SK-N-SH (cell line): ENCODE results near the gene SIM2. TPM values are rescaled to one million over a fixed set of nuclear protein-coding genes. Genes with fewer than 3 reads are reported as not detected.

Experiments
- CTCF ChIA-PET: fragments of 300-600, 350-600 bp; formaldehyde crosslinking; extraction: SDS; loops from one replicate; lab custom pipeline; 2021; lab: Yijun Ruan, JAX
- POLR2A ChIA-PET: fragments of 350-600 bp; sonication (Branson Sonifier 250); formaldehyde crosslinking; extraction: SDS; loops from one replicate; lab custom pipeline; 2020; ENCODE audit warnings: antibody characterized with exemption, inconsistent platforms; lab: Yijun Ruan, JAX
- DNase-seq: peaks from one replicate; pipeline ENCODE4 v3.0.0; 2012
- H2AFZ ChIP-seq: fragments of 200-600 bp; sonication (generic); 2 replicates; pipeline ENCODE4 v1.8.1; 2016; ENCODE audit warnings: antibody characterized with exemption, mild to moderate bottlenecking, low read depth
- H3F3A ChIP-seq: fragments of 200-600 bp; sonication (generic); replicated peaks from 2 replicates; pipeline ENCODE3; 2016; ENCODE audit warnings: antibody characterized with exemption, mild to moderate bottlenecking; ENCODE audit not compliant: insufficient read depth
- H3K27ac ChIP-seq, 2 experiments: fragments of 200-500 bp in 1 of 2; fragments of 200-600 bp in 1 of 2; sonication (Bioruptor generic) in 1 of 2; sonication (generic), shearing (Covaris generic) in 1 of 2; 2 replicates each; pipeline versions ENCODE4 v1.5.1 to v1.6.1; 2014 to 2016; ENCODE audit warnings: low read depth in 2 of 2, inconsistent platforms in 1 of 2, low read length in 1 of 2, mild to moderate bottlenecking in 1 of 2, mixed read lengths in 1 of 2
- H3K27me3 ChIP-seq: fragments of 200-600 bp; sonication (generic), shearing (Covaris generic); 2 replicates; pipeline ENCODE4 v1.6.1; 2016; ENCODE audit warnings: mixed run types; ENCODE audit not compliant: insufficient read depth
- H3K36me3 ChIP-seq, 2 experiments: fragments of 200-500 bp in 1 of 2; fragments of 200-600 bp in 1 of 2; sonication (Bioruptor generic) in 1 of 2; sonication (generic) in 1 of 2; replicated peaks in 1 of 2; 2 replicates each; pipeline versions ENCODE3 to v1.5.1; 2014 to 2016; ENCODE audit warnings: low read length in 1 of 2, mild to moderate bottlenecking in 1 of 2; ENCODE audit not compliant: insufficient read depth in 2 of 2, control insufficient read depth in 1 of 2
- H3K4me1 ChIP-seq, 2 experiments: fragments of 200-500 bp in 1 of 2; fragments of 200-600 bp in 1 of 2; sonication (Bioruptor generic) in 1 of 2; sonication (generic), shearing (Covaris generic) in 1 of 2; 2 replicates each; pipeline versions ENCODE4 v1.5.1 to v1.6.1; 2014 to 2016; ENCODE audit warnings: low read depth in 1 of 2, low read length in 1 of 2, mixed run types in 1 of 2; ENCODE audit not compliant: insufficient read depth in 2 of 2, control insufficient read depth in 1 of 2
- H3K4me2 ChIP-seq: fragments of 200-600 bp; sonication (generic), shearing (Covaris generic); 2 replicates; pipeline ENCODE4 v1.6.1; 2017; ENCODE audit warnings: mixed run types
- H3K4me3 ChIP-seq, 2 experiments: fragments of 200-500 bp in 1 of 2; fragments of 200-600 bp in 1 of 2; sonication (Bioruptor generic) in 1 of 2; sonication (generic), shearing (Covaris generic) in 1 of 2; 2 replicates each; pipeline versions ENCODE4 v1.5.1 to v1.8.1; 2014 to 2016; ENCODE audit warnings: low read depth in 2 of 2, inconsistent platforms in 1 of 2, low read length in 1 of 2, mild to moderate bottlenecking in 1 of 2, mixed read lengths in 1 of 2, moderate library complexity in 1 of 2
- H3K79me2 ChIP-seq: fragments of 200-600 bp; sonication (generic); 2 replicates; pipeline ENCODE4 v1.8.1; 2017; ENCODE audit warnings: mild to moderate bottlenecking; ENCODE audit not compliant: insufficient read depth
- H3K9ac ChIP-seq: fragments of 200-600 bp; sonication (generic); 2 replicates; pipeline ENCODE4 v1.6.1; 2017; ENCODE audit warnings: mixed run types
- H3K9me2 ChIP-seq: fragments of 200-600 bp; sonication (generic); 2 replicates; pipeline ENCODE4 v1.6.1; 2017; ENCODE audit warnings: mixed run types
- H3K9me3 ChIP-seq: fragments of 200-600 bp; sonication (generic); 2 replicates; pipeline ENCODE4 v1.6.1; 2017; ENCODE audit warnings: mixed run types, mild to moderate bottlenecking, moderate library complexity
- H4K20me1 ChIP-seq: fragments of 200-600 bp; sonication (generic); 2 replicates; pipeline ENCODE4 v1.6.1; 2017; ENCODE audit warnings: mild to moderate bottlenecking, mixed run types; ENCODE audit not compliant: insufficient read depth
- CHD2 ChIP-seq: fragments of 150-350 bp; IDR thresholded peaks from 2 replicates; pipeline ENCODE4 v1.6.1; 2018; ENCODE audit warnings: low read length; ENCODE audit not compliant: partially characterized antibody
- CTCF ChIP-seq: fragments of 200-600 bp; sonication (generic); IDR thresholded peaks from 2 replicates; pipeline ENCODE4 v1.6.1; 2017; ENCODE audit warnings: antibody characterized with exemption, mild to moderate bottlenecking, moderate library complexity
- ELF1 ChIP-seq: IDR thresholded peaks from 2 replicates; pipeline ENCODE4 v1.4.0; 2012
- EP300 ChIP-seq, 2 experiments: IDR thresholded peaks; 2 replicates each; pipeline versions ENCODE4 v1.4.0 to v1.6.1; 2012; ENCODE audit warnings: borderline replicate concordance in 1 of 2, low read depth in 1 of 2, low read length in 1 of 2
- FOSL2 ChIP-seq: IDR thresholded peaks from 2 replicates; pipeline ENCODE4 v1.4.0; 2012; ENCODE audit warnings: low read depth, mild to moderate bottlenecking, moderate library complexity, borderline replicate concordance
- FOXJ3 ChIP-seq: sonication (generic); formaldehyde crosslinking; IDR thresholded peaks from 2 replicates; pipeline ENCODE4 v1.5.1; 2020; ENCODE audit warnings: mild to moderate bottlenecking, missing genetic modification reagents
- FOXM1 ChIP-seq: IDR thresholded peaks from 2 replicates; pipeline ENCODE4 v1.4.0; 2012; ENCODE audit warnings: low read depth, mild to moderate bottlenecking
- GABPA ChIP-seq: IDR thresholded peaks from 2 replicates; pipeline ENCODE4 v1.4.0; 2012; ENCODE audit warnings: low read depth, mild to moderate bottlenecking
- GATA2 ChIP-seq: sonication (generic); formaldehyde crosslinking; IDR thresholded peaks from 2 replicates; pipeline ENCODE4 v1.5.0; 2020; ENCODE audit warnings: mild to moderate bottlenecking, missing genetic modification reagents
- POLR2AphosphoS5 ChIP-seq: IDR thresholded peaks from 2 replicates; pipeline ENCODE4 v1.6.1; 2012; ENCODE audit warnings: low read depth, low read length
- RFX5 ChIP-seq: IDR thresholded peaks from 2 replicates; pipeline ENCODE4 v1.6.1; 2012; ENCODE audit warnings: mild to moderate bottlenecking, improper control_type of control experiment, low read length
- RXRA ChIP-seq: IDR thresholded peaks from 2 replicates; pipeline ENCODE4 v1.4.0; 2012; ENCODE audit warnings: low read depth, mild to moderate bottlenecking, borderline replicate concordance
- SMC3 ChIP-seq: IDR thresholded peaks from 2 replicates; pipeline ENCODE4 v1.6.1; 2012; ENCODE audit warnings: low read depth, low read length, improper control_type of control experiment
- TAF1 ChIP-seq: IDR thresholded peaks from 2 replicates; pipeline ENCODE4 v1.6.1; 2012; ENCODE audit warnings: low read depth, mild to moderate bottlenecking, low read length, moderate library complexity, borderline replicate concordance
- TEAD4 ChIP-seq: IDR thresholded peaks from 2 replicates; pipeline ENCODE4 v1.4.0; 2012; ENCODE audit warnings: mild to moderate bottlenecking, borderline replicate concordance; ENCODE audit not compliant: insufficient read depth
- YY1 ChIP-seq: IDR thresholded peaks from 2 replicates; pipeline ENCODE4 v1.4.0; 2012; ENCODE audit warnings: low read depth, mild to moderate bottlenecking
- WGBS: methylation state at CpG from one replicate; pipeline ENCODE4 v1.1.6; 2017; ENCODE audit warnings: low lambda C conversion rate; 5-methylcytosine and 5-hydroxymethylcytosine counted together
- polyA plus RNA-seq, 3 experiments: library from polyadenylated mRNA; depleted of rRNA; stranded (reverse); fragments of >200 nt; gene quantifications; 2 replicates each; pipeline ENCODE4 v1.2.3, GENCODE V29; 2012

SIM2 gene
- polyA plus RNA-seq, 1 of the 3 experiments (the other 2 are of a cell fraction): not detected

GRCh38 chr21:36717976-36718375 lies 19.1 kb downstream of the SIM2 start:
- H3K9me2 ChIP-seq: no peaks in the 10 kb centered on the region
- WGBS: 60% methylated on average over 4 of the region's 6 CpGs
- TF ChIP-seq TAF1 (no peak), FOSL2 (no peak), ELF1 (no peak), FOXM1 (no peak), CTCF (no peak), POLR2AphosphoS5 (no peak), GATA2 (CRISPR knock-in tag) (no peak), RXRA (no peak)
- TF ChIP-seq, all 33 proteins: peak for 0
- Histone ChIP-seq H4K20me1 (no peaks in the 10 kb centered on the region), H3K9ac (no peak overlapping the region), H3K27ac (no peak overlapping the region), H3K4me1 (no peaks in the 10 kb centered on the region; a peak in 1 of 4 replicates), H3K27me3 (peaks cover 80% of the 10 kb centered on the region), H3K36me3 (no peaks in the 10 kb centered on the region), H3K4me2 (no peak overlapping the region), H3K9me3 (no peaks in the 10 kb centered on the region), H3K79me2 (no peaks in the 10 kb centered on the region), H2AFZ (no peak overlapping the region), H3F3A (no peaks in the 10 kb centered on the region), H3K4me3 (no peak overlapping the region)
- DNase-seq: no peak
- ChIA-PET POLR2A (no interaction called here), CTCF (interaction anchor here (1.1 to 1.6 kb wide), 2 partner anchors 13 to 239 kb away, joined by 3 to 5 read pairs; no protein-coding TSS in a partner anchor)

GRCh38 chr21:36718951-36719501 lies 20.1 kb downstream of the SIM2 start:
- no peak overlapping the region for H3K9ac ChIP-seq
- H3K4me3 ChIP-seq: no peak overlapping the region
- no peaks in the 10 kb centered on the region for H4K20me1 ChIP-seq
- no peaks in the 10 kb centered on the region; a peak in 1 of 4 replicates for H3K4me1 ChIP-seq
- H3K9me3 ChIP-seq: no peaks in the 10 kb centered on the region
- 37% methylated on average over 12 of the region's 18 CpGs for WGBS
- CTCF ChIA-PET: interaction anchor here (1.5 to 1.6 kb wide), 2 partner anchors 12 to 27 kb away, joined by 3 to 5 read pairs; no protein-coding TSS in a partner anchor
- H3K4me2 ChIP-seq: no peak overlapping the region
- DNase-seq: no peak
- H3K9me2 ChIP-seq: no peaks in the 10 kb centered on the region
- POLR2A ChIA-PET: no interaction called here
- no peaks in the 10 kb centered on the region for H3K36me3 ChIP-seq
- H2AFZ ChIP-seq: no peak overlapping the region
- H3F3A ChIP-seq: no peaks in the 10 kb centered on the region
- peaks cover 72% of the 10 kb centered on the region for H3K27me3 ChIP-seq
- H3K79me2 ChIP-seq: no peaks in the 10 kb centered on the region
- H3K27ac ChIP-seq: no peak overlapping the region
- no peak for TF ChIP-seq TAF1
- TF ChIP-seq, all 33 proteins: peak for 0

- 61% methylated on average over 9 of the region's 10 CpGs for WGBS
- Histone ChIP-seq H3K27ac (no peak overlapping the region), H4K20me1 (no peaks in the 10 kb centered on the region), H2AFZ (no peak overlapping the region), H3K27me3 (peaks cover 71% of the 10 kb centered on the region), H3K4me1 (no peaks in the 10 kb centered on the region; a peak in 1 of 4 replicates), H3K79me2 (no peaks in the 10 kb centered on the region), H3K9me2 (no peaks in the 10 kb centered on the region), H3K36me3 (no peaks in the 10 kb centered on the region), H3F3A (no peaks in the 10 kb centered on the region), H3K4me3 (no peak overlapping the region), H3K9ac (no peak overlapping the region), H3K9me3 (no peaks in the 10 kb centered on the region), H3K4me2 (no peak overlapping the region)
- POLR2A ChIA-PET: no interaction called here
- no peak for DNase-seq
- CTCF ChIA-PET: interaction anchor here (0.8 to 1.6 kb wide), 4 partner anchors 12 to 29 kb away, joined by 3 to 5 read pairs (median 4); no protein-coding TSS in a partner anchor
- TF ChIP-seq FOXJ3 (no peak), RFX5 (no peak), CHD2 (no peak), EP300 (IDR thresholded peaks at IDR 0.05; ENCODE audit: borderline replicate concordance in 1 of 2, low read depth in 1 of 2, low read length in 1 of 2) (no peak), SMC3 (no peak), YY1 (no peak), CTCF (no peak), GABPA (no peak), TEAD4 (no peak)
Measured at GRCh38 chr21:36719614-36720013, 20.7 kb downstream of the SIM2 start.
